HEK293 (cell line): ENCODE data around the gene RGS9.
"Not testable (repeated sequence)": the region's sequence is repeated elsewhere in the genome, so short reads cannot be mapped to it uniquely, and the experiment has no call there.

ENCODE experiments used
- CTCF ChIA-PET: fragments of 350-600 bp; formaldehyde crosslinking; extraction: SDS; loops from one replicate; lab custom pipeline; 2021; ENCODE audit warnings: antibody characterized with exemption; lab: Yijun Ruan, JAX
- POLR2A ChIA-PET: fragments of 300-600 bp; formaldehyde crosslinking; extraction: SDS; loops from one replicate; lab custom pipeline; 2020; ENCODE audit warnings: antibody characterized with exemption, inconsistent platforms; lab: Yijun Ruan, JAX
- H3K27ac ChIP-seq: fragments of 200-500 bp; sonication (Bioruptor generic); 2 replicates; pipeline ENCODE4 v1.5.1; 2014; ENCODE audit warnings: low read depth, low read length, control low read depth, inconsistent platforms; ENCODE audit errors: extremely low read depth
- H3K36me3 ChIP-seq, 2 experiments: fragments of 200-500 bp in 1 of 2; sonication (Bioruptor generic) in 1 of 2; 1 replicate in 1 of 2; 2 replicates in 1 of 2; pipeline ENCODE4 v1.5.1; 2014 to 2017; ENCODE audit warnings: inconsistent platforms in 2 of 2, low read length in 2 of 2; ENCODE audit not compliant: control insufficient read depth in 2 of 2, insufficient read depth in 1 of 2
- H3K4me1 ChIP-seq: fragments of 200-500 bp; sonication (Bioruptor generic); 2 replicates; pipeline ENCODE4 v1.5.1; 2014; ENCODE audit warnings: mild to moderate bottlenecking, low read length, inconsistent platforms; ENCODE audit not compliant: control insufficient read depth, insufficient read depth
- H3K4me3 ChIP-seq: 2 replicates; pipeline ENCODE4 v1.5.1; 2011; ENCODE audit warnings: low read depth, mild to moderate bottlenecking, control low read depth, low read length, moderate library complexity
- H3K9me3 ChIP-seq: fragments of 200-500 bp; sonication (Bioruptor generic); 2 replicates; pipeline ENCODE4 v1.5.1; 2014; ENCODE audit warnings: low read depth, low read length, inconsistent platforms; ENCODE audit not compliant: control insufficient read depth, insufficient read depth
- ATF2 ChIP-seq: fragments of 450-650 bp; formaldehyde crosslinking; IDR thresholded peaks from 2 replicates; pipeline ENCODE4 v1.5.1; 2016; ENCODE audit warnings: missing biosample characterization, missing genetic modification characterization, low read depth
- GLI4 ChIP-seq: fragments of 450-650 bp; formaldehyde crosslinking; IDR thresholded peaks from 2 replicates; pipeline ENCODE4 v1.5.1; 2016; ENCODE audit warnings: missing biosample characterization, missing genetic modification characterization
- GLIS1 ChIP-seq: fragments of 450-650 bp; formaldehyde crosslinking; IDR thresholded peaks from 2 replicates; pipeline ENCODE4 v1.5.1; 2016; ENCODE audit warnings: missing biosample characterization, missing genetic modification characterization
- GLIS2 ChIP-seq: fragments of 450-650 bp; formaldehyde crosslinking; IDR thresholded peaks from 2 replicates; pipeline ENCODE4 v1.5.1; 2016; ENCODE audit warnings: missing biosample characterization, missing genetic modification characterization
- KLF10 ChIP-seq: fragments of 450-650 bp; IDR thresholded peaks from 2 replicates; pipeline ENCODE4 v1.5.1; 2018; ENCODE audit warnings: missing biosample characterization, mild to moderate bottlenecking, missing genetic modification characterization
- MYNN ChIP-seq: fragments of 450-650 bp; formaldehyde crosslinking; IDR thresholded peaks from 2 replicates; pipeline ENCODE4 v1.5.1; 2016; ENCODE audit warnings: missing biosample characterization, missing genetic modification characterization, borderline replicate concordance
- SETDB1 ChIP-seq: IDR thresholded peaks from one replicate; pipeline ENCODE4 v1.6.1; 2017; ENCODE audit warnings: mild to moderate bottlenecking, low read length, moderate library complexity, mixed read lengths; ENCODE audit not compliant: insufficient read length
- ZBTB21 ChIP-seq: fragments of 450-650 bp; formaldehyde crosslinking; IDR thresholded peaks from 2 replicates; pipeline ENCODE4 v1.5.1; 2017; ENCODE audit warnings: missing biosample characterization, missing genetic modification characterization
- ZFP69B ChIP-seq: fragments of 450-650 bp; formaldehyde crosslinking; IDR thresholded peaks from 2 replicates; pipeline ENCODE4 v1.5.1; 2016; ENCODE audit warnings: missing biosample characterization, missing genetic modification characterization
- ZNF146 ChIP-seq: fragments of 450-650 bp; formaldehyde crosslinking; IDR thresholded peaks from 2 replicates; pipeline ENCODE4 v1.5.1; 2016; ENCODE audit warnings: missing biosample characterization, missing genetic modification characterization
- ZNF16 ChIP-seq: fragments of 450-650 bp; formaldehyde crosslinking; IDR thresholded peaks from 2 replicates; pipeline ENCODE4 v1.5.1; 2016; ENCODE audit warnings: low read depth, missing biosample characterization, missing genetic modification characterization
- ZNF174 ChIP-seq: fragments of 450-650 bp; formaldehyde crosslinking; IDR thresholded peaks from 2 replicates; pipeline ENCODE4 v1.5.0; 2017; ENCODE audit warnings: missing biosample characterization, mild to moderate bottlenecking, missing genetic modification characterization
- ZNF221 ChIP-seq: fragments of 450-650 bp; formaldehyde crosslinking; IDR thresholded peaks from 2 replicates; pipeline ENCODE4 v1.5.1; 2017; ENCODE audit warnings: missing biosample characterization, missing genetic modification characterization, borderline replicate concordance
- ZNF324 ChIP-seq: fragments of 450-650 bp; formaldehyde crosslinking; IDR thresholded peaks from 2 replicates; pipeline ENCODE4 v1.5.1; 2016; ENCODE audit warnings: missing biosample characterization, missing genetic modification characterization
- ZNF416 ChIP-seq: fragments of 450-650 bp; formaldehyde crosslinking; IDR thresholded peaks from 2 replicates; pipeline ENCODE4 v1.5.1; 2016; ENCODE audit warnings: missing biosample characterization, missing genetic modification characterization
- ZNF423 ChIP-seq: fragments of 450-650 bp; formaldehyde crosslinking; IDR thresholded peaks from 2 replicates; pipeline ENCODE4 v1.5.1; 2016; ENCODE audit warnings: missing biosample characterization, missing genetic modification characterization
- ZNF48 ChIP-seq: fragments of 450-650 bp; formaldehyde crosslinking; IDR thresholded peaks from 2 replicates; pipeline ENCODE4 v1.5.1; 2016; ENCODE audit warnings: missing biosample characterization, missing genetic modification characterization
- ZNF555 ChIP-seq: fragments of 450-650 bp; formaldehyde crosslinking; conservative IDR thresholded peaks from 2 replicates; pipeline ENCODE4 v1.5.1; 2017; ENCODE audit warnings: missing biosample characterization, mild to moderate bottlenecking, missing genetic modification characterization, inconsistent platforms
- ZNF560 ChIP-seq: fragments of 450-650 bp; formaldehyde crosslinking; IDR thresholded peaks from 2 replicates; pipeline ENCODE4 v1.5.1; 2017; ENCODE audit warnings: missing biosample characterization, missing genetic modification characterization, borderline replicate concordance
- ZNF639 ChIP-seq: fragments of 450-650 bp; formaldehyde crosslinking; IDR thresholded peaks from 2 replicates; pipeline ENCODE4 v1.5.1; 2016; ENCODE audit warnings: missing biosample characterization, missing genetic modification characterization
- ZNF791 ChIP-seq: fragments of 450-650 bp; formaldehyde crosslinking; IDR thresholded peaks from 2 replicates; pipeline ENCODE4 v1.5.1; 2016; ENCODE audit warnings: missing biosample characterization, missing genetic modification characterization
- TF ChIP-seq, protein P1 (sequence below): fragments of 450-650 bp; formaldehyde crosslinking; IDR thresholded peaks from 2 replicates; pipeline ENCODE4 v1.5.1; 2016; ENCODE audit warnings: missing biosample characterization, missing genetic modification characterization
- TF ChIP-seq, protein P2 (sequence below): fragments of 450-650 bp; formaldehyde crosslinking; IDR thresholded peaks from 2 replicates; pipeline ENCODE4 v1.5.1; 2016; ENCODE audit warnings: missing biosample characterization, missing genetic modification characterization

RGS9 gene

GRCh38 chr17:65180752-65181236 is 43.6 kb downstream of the RGS9 start:
- H3K9me3 ChIP-seq, H3K36me3 ChIP-seq, POLR2A ChIA-PET, H3K4me3 ChIP-seq, H3K27ac ChIP-seq, CTCF ChIA-PET, H3K4me1 ChIP-seq: not testable (repeated sequence)
- peak; percentile 35; the same call in 1 of the 2 replicates for TF ChIP-seq ZNF146 (tag by site-specific recombination)

DNA sequence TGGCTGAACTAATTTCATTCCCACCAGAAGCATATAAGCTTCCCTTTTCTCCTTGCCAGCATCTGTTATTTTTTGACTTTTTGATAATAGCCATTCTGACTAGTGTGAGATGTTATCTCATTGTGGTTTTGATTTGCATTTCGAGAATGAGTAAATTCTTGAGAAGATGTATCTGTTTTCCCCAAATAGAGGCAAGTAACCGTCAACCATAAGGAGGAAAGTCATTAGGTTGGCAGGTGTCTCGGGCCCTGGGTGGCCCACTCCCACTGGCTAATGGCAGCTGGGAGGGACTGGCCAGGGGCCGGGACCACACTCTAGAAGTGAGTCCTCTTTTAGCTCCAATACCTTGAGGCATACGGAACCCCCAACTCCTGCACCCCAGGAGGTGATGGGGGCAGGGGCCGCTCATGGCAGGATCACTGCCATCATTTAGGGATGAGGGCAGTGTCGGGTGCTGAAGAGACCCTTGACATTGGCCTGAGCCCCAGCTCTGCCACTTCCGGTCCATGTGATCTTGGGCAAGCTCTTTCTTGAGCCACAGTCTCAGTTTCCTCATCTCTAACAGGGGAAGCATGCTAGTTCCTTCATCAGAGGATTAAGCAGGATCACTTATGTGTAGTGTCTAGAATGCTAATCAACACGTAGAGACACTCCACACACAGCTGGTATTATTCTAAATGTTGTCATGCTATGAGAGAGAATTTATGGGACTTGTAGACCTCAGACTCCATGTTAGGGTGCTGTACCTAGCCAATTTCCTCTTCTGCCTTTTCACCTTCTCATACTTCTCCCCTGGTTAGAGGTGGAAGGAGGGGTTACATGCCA is 44.3 kb downstream of the RGS9 start:
- no peaks in the 10 kb centered on the region for H3K9me3 ChIP-seq
- POLR2A ChIA-PET: no interaction called here
- TF ChIP-seq ZNF416 (tag by site-specific recombination) (no peak), ZNF48 (tag by site-specific recombination) (no peak)
- H3K4me3 ChIP-seq: no peak overlapping the region
- no peaks in the 10 kb centered on the region for H3K4me1 ChIP-seq
- no peak overlapping the region for H3K27ac ChIP-seq
- no peaks in the 10 kb centered on the region for H3K36me3 ChIP-seq
- CTCF ChIA-PET: interaction anchor here (0.6 to 1.9 kb wide), 4 partner anchors 17 to 1317 kb away, joined by 3 to 4 read pairs (median 4); partner anchors contain the start of gene RGS9

GRCh38 chr17:65182233-65182632 is 45.1 kb downstream of the RGS9 start:
- H3K4me3 ChIP-seq: no peak overlapping the region
- H3K9me3 ChIP-seq: no peaks in the 10 kb centered on the region
- no peaks in the 10 kb centered on the region for H3K4me1 ChIP-seq
- no peak for TF ChIP-seq GLI4 (tag by site-specific recombination)
- TF ChIP-seq MYNN (tag by site-specific recombination): no peak
- no peak for TF ChIP-seq ZNF560 (tag by site-specific recombination)
- no peak for TF ChIP-seq ZNF48 (tag by site-specific recombination)
- TF ChIP-seq, protein P1, sequence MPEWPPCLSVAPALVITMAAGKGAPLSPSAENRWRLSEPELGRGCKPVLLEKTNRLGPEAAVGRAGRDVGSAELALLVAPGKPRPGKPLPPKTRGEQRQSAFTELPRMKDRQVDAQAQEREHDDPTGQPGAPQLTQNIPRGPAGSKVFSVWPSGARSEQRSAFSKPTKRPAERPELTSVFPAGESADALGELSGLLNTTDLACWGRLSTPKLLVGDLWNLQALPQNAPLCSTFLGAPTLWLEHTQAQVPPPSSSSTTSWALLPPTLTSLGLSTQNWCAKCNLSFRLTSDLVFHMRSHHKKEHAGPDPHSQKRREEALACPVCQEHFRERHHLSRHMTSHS (tag by site-specific recombination): no peak
- TF ChIP-seq GLIS1 (tag by site-specific recombination): no peak
- no peak for TF ChIP-seq ZNF791 (tag by site-specific recombination)
- no peak for TF ChIP-seq ZNF555 (tag by site-specific recombination)
- TF ChIP-seq SETDB1: no peak
- TF ChIP-seq ZNF324 (tag by site-specific recombination): no peak
- ChIA-PET CTCF (interaction anchor here (0.7 to 1.9 kb wide), 4 partner anchors 11 to 45 kb away, joined by 3 to 4 read pairs (median 4); partner anchors contain the start of gene RGS9), POLR2A (no interaction called here)
- no peak overlapping the region for H3K27ac ChIP-seq
- H3K36me3 ChIP-seq: no peaks in the 10 kb centered on the region

DNA sequence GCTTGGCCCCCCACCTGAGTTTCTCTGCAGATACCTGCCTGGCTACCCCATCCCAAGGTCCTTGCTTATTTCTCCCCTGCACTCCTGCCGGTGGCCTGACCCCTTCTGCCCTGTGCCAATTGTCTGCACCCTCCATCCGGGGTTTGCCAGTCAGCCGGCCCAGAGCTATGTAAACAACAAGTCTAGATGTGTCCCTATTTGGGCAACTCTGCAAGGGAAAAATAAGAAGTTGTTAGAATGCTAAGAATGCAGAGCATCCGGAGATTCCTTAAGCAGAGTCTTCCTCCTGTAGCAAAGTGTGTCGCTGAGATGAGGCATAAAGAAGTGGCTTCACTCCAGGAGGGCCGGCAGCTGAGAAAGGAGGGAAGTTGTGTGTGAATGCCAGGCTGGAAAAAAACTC is 46.6 kb downstream of the RGS9 start:
- Histone ChIP-seq H3K4me3 (no peak overlapping the region), H3K27ac (no peak overlapping the region), H3K9me3 (no peaks in the 10 kb centered on the region), H3K4me1 (no peaks in the 10 kb centered on the region), H3K36me3 (no peaks in the 10 kb centered on the region)
- POLR2A ChIA-PET: no interaction called here
- CTCF ChIA-PET: interaction anchor here (0.6 to 1.0 kb wide), 3 partner anchors 10 to 987 kb away, joined by 3 to 4 read pairs (median 3); partner anchors contain the start of gene RGS9
- TF ChIP-seq ZNF639 (no peak), KLF10 (no peak), ZNF423 (tag by site-specific recombination) (no peak), ATF2 (tag by site-specific recombination) (no peak), ZFP69B (tag by site-specific recombination) (no peak), GLIS2 (no peak), ZBTB21 (tag by site-specific recombination) (no peak), ZNF16 (tag by site-specific recombination) (no peak), ZNF221 (tag by site-specific recombination) (no peak), ZNF174 (tag by site-specific recombination) (no peak)
- TF ChIP-seq, protein P2, sequence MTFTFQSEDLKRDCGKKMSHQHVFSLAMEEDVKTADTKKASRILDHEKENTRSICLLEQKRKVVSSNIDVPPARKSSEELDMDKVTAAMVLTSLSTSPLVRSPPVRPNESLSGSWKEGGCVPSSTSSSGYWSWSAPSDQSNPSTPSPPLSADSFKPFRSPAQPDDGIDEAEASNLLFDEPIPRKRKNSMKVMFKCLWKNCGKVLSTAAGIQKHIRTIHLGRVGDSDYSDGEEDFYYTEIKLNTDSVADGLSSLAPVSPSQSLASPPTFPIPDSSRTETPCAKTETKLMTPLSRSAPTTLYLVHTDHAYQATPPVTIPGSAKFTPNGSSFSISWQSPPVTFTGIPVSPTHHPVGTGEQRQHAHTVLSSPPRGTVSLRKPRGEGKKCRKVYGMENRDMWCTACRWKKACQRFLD (tag by site-specific recombination): no peak
